Hippocampal formation (tissue), 2 donors: ENCODE data around the gene SYT13.

ENCODE experiments used
- DNase-seq, 2 donors: peaks; one replicate each; lab custom pipeline; 2025; lab: John Stamatoyannopoulos, UW

SYT13 gene

GRCh38 chr11:45305874-45306623 lies 19.9 kb upstream of the SYT13 start:
- no peak for DNase-seq

GRCh38 chr11:45304992-45305335 lies 18.8 kb upstream of the SYT13 start:
- no peak for DNase-seq

DNA sequence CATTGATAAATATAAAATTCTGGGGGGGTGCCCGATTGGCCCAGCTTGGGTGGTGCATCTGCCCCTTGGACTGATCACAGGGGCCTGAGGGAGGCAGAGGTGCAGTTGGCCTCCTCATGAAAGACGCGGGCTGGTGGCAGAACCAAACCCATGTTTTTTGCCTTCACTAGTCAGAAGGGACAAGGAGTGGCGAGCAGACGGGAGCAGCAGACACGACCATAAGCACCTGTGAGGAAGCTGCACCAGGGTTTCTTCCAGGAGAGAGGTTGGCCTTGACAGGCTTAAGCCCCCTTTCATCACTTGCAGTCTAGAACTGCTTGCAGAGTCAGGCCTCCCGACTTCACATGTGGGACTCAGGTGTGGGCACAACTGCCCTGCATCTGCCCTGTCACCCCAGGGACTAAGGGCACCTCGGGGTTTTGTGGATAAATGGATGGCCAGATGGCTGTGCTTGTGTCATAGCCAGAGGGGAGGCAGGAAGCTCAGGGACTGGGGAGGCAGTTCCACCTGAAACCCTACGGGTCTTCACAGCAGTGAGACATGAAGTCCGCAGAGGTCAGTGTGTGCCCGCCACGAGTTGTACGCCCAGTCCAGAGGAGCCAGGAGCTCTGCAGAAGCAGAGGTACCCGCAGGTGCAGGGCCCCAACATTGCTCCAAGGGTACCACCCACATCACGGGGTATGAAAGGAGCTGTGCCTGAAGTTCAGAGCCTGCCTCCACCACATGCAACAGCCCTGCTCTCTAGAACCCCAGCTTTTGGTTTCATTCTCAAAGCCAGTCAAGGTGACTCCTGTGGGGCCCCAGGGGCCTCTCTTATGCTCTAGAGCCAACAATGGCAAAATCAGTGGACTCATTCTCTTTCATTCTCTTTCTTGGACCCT lies 18.2 kb upstream of the SYT13 start:
- no peak for DNase-seq

DNA sequence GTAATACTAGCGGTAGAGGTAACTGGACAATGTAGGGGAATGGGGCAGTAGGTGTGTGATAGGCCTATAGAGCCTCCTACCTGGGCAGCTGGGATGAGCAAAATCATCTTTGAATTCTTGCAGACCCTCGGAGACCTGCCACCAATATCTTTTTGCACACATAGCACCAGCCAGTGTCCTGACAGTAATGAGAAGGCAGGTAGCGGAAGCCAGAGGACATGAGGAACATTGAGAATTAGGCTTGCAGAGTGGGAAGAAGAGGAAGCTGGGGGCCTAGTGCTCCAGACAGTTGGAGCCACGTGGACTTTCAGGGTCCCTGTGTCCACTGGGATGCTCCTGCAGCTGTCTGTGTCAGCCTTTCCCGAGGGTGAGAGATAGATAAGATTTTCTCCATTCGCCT lies 17.2 kb upstream of the SYT13 start:
- DNase-seq: no peak

DNA sequence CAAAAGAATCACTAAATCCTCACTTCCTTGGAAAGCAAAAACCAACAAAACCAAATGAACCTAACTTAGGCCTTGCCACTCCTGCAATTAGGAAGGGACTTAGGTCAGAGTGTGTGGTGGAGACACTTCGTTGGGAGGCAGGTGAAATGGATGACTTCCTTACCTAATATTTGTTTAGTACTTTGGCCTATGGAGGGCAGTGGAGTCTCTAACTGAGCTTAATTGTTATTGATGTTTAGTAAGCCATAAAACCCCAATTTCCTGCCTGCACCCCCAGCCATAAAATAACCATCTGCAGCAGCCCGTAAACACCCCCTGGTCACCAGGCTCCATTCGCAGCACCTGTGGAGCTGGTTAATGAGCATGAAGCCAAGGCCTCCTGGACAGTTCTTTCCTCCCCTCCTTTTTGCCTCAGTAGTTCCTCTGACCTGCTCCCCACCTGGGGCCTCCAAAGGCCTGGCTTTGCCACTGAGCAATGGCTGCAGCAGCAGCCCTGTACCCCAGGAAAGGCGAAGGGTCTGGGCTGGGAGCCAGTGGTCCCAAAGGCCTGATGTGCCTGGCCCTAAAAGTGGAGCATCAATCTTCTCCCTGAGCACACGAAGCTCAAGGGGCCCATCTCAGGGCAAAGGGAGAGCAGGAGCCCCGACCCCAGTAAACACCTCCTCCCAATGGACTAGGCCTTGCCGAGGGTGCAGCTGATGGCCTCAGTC lies 15.6 kb upstream of the SYT13 start:
- DNase-seq: no peak

DNA sequence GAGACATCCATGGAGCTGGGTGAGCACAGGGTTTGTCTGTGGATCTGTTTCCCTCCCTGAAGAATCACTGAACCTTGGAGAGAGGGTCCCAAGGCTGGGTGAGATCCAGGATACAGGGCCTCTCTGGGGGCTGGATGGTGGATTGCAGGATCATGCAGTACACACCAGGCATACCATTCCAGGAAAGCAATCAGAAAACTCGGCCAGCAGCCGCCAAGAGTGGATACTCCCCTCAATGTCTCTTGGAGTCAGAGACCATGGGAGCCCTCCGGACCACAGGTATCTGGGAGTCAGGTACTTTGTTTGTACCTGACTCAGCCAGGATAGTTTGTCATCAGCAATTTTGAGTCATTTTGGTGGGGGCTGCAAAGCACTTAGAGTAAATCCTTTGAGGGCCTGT lies 14.6 kb upstream of the SYT13 start:
- no peak for DNase-seq

GRCh38 chr11:45298718-45299117 lies 12.6 kb upstream of the SYT13 start:
- DNase-seq: no peak

GRCh38 chr11:45296075-45296474 lies 9.9 kb upstream of the SYT13 start:
- DNase-seq: no peak

GRCh38 chr11:45294499-45294898 lies 8.4 kb upstream of the SYT13 start:
- DNase-seq: no peak

DNA sequence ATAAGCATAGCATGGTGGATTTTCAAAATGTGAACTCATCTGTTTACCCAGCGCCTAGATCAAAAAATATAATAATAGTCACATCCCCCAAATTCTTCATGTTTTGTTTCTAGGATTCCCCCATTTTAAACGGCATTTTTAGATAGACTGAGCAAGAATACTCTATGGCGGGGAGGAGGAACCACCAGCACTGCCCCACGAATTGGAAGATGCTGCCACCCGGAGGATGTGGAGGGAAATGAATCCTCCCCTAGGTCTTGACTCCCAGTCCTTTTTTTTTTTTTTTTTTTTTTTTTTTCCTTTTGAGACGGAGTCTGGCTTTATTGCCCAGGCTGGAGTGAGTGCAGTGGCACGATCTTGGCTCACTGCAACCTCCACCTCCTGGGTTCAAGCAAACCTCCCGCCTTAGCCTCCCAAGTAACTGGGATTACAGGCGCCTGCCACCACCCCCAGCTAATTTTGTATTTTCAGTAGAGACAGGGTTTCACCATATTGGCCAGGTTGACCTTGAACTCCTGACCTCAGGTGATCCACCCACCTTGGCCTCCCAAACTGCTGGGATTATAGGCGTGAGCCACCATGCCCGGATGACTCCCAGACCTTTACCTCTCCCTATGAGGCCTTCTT lies 7.5 kb upstream of the SYT13 start:
- DNase-seq: peak; percentile 35 to 62

GRCh38 chr11:45290586-45290985 lies 4.4 kb upstream of the SYT13 start:
- DNase-seq: no peak

DNA sequence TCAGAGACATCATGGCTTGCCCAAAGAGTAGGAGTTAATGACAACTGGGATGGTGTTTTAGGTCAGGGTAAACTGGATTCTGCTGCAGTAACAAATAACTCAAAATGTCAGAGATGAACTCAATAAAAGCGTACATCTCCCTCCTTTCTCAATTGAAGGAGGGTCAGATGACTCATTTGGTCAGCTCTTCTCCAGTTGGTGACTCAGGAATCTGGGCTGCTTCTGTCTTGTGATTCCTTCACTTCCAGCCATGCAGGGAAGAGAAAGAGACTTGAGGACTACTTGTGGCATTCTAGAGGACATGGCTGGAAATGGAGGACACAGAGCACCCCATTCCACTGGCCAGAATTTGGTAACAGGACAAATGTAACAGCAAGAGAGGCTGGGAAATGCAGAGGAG lies 3.2 kb upstream of the SYT13 start:
- no peak for DNase-seq

GRCh38 chr11:45288339-45288738 lies 2.2 kb upstream of the SYT13 start:
- DNase-seq: no peak

- no peak for DNase-seq
These were observed 1.3 kb upstream of the SYT13 start for GRCh38 chr11:45287316-45287903.

- DNase-seq: no peak
These were observed 802 bp downstream of the SYT13 start for GRCh38 chr11:45285250-45285828.

GRCh38 chr11:45282081-45282480 lies 4.1 kb downstream of the SYT13 start:
- DNase-seq: no peak

DNA sequence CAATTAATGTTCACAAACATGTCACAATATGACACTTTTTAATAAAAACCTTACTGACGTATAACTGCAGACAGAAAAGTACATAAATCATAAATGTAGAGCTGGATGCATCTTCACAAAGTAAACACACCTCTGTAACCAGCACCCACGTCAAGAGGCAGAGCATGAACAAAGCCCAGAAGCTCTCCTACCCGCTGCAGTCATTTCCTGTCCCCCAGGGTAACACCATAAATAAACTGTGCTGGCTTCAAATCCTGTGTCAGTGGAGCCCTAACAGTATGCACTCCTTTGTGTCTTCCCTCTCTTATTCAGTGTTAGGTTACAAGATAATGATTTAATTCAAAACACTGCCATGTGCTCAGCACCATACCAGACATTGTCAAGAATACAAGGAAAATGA lies 5.7 kb downstream of the SYT13 start:
- DNase-seq: no peak

DNA sequence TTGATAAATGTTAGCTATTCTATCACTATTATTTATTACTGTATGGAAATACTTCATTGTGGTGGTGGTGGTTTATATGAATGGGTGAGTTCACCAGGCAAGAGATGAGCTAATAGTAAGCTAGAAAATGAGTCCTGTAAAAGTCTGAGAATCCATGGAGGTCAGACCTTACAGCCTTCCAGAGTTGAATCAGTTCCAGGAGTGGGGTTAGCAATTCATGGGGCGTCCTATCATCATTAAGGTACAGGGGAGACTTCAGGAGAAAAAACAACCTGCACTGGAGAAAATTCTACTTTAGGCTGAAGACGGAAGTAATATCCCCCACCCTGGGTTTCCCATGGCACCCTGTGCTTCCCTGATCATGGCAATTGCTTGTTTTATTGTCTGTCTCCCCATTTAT lies 6.5 kb downstream of the SYT13 start:
- no peak for DNase-seq

- peak in 1 of 2 donors; percentile 41 for DNase-seq
These were observed 7.4 kb downstream of the SYT13 start for GRCh38 chr11:45278714-45279113.

GRCh38 chr11:45275828-45276227 lies 10.3 kb downstream of the SYT13 start:
- DNase-seq: no peak

DNA sequence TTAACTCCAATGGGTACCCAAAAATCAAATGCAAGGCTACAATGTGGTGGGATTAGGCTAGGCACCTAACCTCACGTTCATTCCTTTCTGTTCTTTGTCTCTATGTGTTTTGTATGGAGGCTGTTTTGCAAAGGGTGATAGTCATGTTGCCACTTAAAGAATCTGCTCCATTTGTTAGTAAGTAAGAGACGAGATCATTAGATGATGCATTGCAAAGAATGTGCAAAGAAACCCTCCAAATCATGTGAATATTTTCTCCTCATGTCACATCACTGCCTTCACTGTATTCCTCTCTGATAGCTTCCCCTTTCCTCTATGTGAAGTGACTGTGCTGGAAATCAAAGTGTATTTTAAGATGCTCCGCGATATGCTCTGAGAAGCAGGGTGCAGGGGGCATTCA lies 11.9 kb downstream of the SYT13 start:
- DNase-seq: no peak

DNA sequence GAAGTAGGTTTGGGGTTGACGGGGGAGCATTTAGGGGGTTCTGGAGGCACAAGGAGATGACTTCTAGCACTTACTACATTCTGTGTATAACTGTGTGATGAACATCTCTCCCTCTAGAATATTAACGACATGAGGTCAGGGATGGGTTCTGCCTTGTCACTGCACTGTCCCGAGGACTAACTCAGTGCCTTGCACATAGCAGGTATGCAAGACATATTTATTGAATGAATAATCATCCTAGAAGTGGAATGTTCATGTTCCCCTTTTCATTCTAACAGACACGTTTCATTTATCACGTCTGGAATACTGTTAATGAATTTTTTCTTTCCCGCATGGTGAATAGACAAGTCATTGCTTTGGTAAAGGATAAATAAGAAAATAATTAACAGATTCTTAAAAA lies 12.6 kb downstream of the SYT13 start:
- DNase-seq: no peak
